GM19035 (cell line): ENCODE results near the gene FAF2.

Experiments
- ATAC-seq: cut with Tn5 transposase; IDR thresholded peaks from one replicate; pipeline ENCODE4 v1.9.1; 2021; ENCODE audit not compliant: unreplicated experiment

The FAF2 gene

GRCh38 chr5:176529741-176530141 lies 81.6 kb downstream of the FAF2 start:
- ATAC-seq, result no peak

DNA sequence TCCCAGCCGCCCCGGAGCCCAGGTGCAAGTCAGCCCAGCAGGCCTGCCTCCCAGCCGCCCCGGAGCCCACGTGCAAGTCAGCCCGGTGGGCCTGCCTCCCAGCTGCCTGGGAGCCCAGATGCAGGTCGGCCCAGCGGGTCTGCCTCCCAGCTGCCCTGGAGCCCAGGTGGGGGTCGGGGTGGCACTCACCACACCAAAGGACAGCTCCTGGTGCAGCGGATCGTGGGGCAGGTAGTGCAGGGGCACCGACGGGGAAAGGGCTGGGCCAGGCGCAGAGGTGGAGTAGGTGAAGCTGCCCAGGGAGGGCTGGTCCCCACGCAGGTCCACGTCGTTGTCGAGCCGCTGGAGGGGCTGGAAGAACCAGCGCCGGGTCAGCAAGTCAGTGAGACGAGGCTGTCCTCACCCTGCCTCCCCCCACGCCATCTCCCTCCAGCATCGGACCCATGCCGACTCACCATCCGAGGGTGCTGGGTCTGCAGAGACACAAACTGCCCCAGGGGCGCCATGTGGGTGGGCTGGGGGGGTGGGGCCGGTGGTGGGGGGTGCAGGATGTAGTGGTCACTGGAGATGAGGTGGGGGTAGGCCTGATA lies 82.3 kb downstream of the FAF2 start:
- no peak for ATAC-seq

GRCh38 chr5:176530983-176531901 lies 83.1 kb downstream of the FAF2 start:
- no peak for ATAC-seq

DNA sequence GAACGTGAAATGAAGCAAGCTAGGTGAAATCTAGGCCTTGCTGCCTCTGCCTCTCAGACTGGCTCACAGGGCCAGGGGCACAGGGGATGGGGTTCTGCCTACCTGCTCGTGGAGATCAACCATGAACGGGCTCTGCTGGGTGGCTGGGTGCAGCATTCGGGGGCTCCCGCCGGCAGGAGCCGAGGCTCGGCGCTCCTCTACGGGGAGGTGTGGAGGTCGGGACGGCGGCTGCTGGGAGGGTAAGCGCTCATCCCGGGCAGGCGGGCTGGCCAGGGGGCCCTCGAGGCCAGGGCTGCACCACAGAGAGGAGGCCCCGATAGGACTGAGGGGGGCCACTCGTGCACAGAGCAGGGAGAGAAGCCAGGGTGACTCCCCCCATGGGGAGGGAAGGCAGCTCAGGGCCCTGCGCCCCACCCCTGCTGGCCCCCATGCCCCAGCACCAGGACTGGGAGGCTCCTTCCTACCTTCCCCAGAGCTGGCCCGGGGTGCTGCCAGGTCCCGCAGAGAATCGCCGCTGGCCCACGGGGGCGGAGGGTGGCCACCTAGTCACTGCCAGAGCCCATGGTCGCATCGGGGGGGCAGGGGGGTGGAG lies 83.8 kb downstream of the FAF2 start:
- ATAC-seq, result no peak

GRCh38 chr5:176532795-176533194 lies 84.6 kb downstream of the FAF2 start:
- ATAC-seq, result no peak

GRCh38 chr5:176533390-176533789 lies 85.2 kb downstream of the FAF2 start:
- no peak for ATAC-seq

DNA sequence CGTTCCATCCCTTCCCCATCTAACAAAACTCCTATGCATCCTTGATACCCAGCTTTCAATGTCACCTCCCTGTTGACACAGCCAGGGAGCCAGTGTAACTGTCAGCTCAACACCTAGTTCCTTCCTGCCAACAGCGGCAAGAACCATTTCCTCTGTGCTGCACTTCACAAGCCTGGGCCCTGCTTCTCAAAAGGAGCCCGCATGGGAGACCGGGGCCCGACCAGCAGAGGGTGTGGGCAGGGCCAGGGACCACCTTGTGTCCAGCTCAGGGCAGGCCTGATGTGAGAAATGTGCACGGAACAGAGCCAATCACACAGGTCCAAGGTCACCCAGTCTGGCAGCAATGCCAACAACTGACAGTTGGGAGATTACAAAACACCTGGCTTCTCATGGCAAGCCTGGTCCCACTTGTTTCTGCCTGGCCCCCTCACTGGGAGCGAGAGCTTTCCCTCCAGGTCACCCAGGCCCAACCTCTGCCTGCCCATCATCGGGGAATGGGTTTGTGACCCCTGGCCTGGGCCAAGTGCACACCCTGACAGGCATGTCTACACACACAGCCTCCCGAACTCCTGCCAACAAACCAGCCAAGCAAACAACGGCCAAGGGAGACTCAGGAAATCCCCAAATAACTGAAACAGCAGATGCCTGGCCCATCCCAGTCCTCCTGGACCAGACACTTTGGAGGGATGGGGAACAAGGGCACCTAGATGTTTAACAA lies 85.9 kb downstream of the FAF2 start:
- no peak for ATAC-seq

GRCh38 chr5:176534640-176535039 lies 86.5 kb downstream of the FAF2 start:
- no peak for ATAC-seq

- no peak for ATAC-seq
Observed at GRCh38 chr5:176535101-176535663, 87.0 kb downstream of the FAF2 start.

- no peak for ATAC-seq
Observed at GRCh38 chr5:176535664-176536131, 87.5 kb downstream of the FAF2 start.

DNA sequence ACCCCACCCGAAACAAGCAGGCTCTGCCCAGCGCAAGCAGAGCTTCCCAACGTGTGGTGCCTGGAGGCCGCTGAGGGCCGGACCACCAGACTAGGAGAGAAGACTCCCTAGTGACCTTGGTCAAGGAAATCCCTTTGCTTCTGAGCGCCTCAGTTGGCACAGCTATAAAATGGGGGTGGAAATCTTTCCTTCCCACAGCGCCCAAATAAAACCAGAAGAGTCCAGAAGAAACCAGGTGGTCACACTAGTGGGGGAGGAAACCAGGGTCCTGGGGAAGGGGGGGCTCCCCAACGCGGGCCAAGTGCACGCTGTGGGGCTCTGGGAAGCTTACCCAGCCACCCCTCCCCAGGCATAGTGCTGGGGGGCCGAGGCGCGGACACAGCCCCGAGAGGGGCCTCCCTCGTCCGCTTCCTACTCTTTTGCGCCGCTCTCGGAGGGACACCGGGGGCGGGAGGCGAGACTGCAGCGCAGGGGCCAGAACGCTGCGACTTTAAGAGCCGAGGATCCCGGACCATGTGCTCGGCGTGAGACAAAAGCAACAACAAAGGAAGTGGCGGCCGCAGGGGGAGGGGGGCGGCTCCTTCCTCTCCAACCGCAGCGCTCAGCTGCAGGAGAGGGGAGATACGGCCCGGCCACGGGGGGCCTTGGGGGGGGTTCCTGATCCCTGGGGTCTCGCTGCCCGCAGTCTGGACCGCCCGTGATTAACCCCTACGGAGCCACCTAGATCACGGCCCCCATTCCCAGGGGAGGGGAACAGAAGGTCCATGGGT lies 88.1 kb downstream of the FAF2 start:
- ATAC-seq, result peak; percentile 26

DNA sequence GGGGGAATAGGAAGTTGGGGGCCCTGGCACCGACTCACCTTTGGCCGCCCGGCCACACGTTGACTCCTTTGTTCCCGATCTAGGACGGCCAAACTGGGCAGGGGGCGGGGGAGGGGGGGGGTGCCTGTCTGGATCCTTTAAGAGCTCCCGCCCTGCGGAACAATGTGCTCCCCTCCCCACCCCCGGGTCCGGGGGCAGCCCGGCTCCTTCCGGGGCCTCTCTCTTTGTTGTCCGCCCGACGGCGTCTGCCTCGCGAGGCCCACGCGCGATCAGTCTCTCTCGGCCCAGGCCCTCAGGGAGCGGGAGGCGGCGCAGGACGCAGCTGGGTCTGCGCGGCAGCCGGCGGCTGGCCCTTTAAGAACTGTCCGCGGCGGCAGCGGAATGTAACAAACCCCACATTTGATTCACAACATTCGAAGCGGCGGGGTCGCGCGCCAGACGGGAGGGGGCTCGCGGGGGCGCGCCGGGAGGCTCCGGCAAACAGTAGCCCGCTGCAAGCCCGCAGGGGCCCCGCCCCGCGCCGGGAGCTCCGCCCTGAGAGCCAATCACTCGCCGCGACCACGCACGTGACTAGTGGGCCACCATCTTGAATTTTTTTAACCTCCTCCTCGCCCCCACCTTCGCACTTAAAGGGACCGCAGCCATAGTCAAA lies 88.8 kb downstream of the FAF2 start, which contains the start of gene RNF44:
RNF44 (minus strand) TSS at position 501 of the 652 bp plus-strand sequence. CDS start 4,930 bp downstream, outside the sequence.
- peak; percentile 60 for ATAC-seq

DNA sequence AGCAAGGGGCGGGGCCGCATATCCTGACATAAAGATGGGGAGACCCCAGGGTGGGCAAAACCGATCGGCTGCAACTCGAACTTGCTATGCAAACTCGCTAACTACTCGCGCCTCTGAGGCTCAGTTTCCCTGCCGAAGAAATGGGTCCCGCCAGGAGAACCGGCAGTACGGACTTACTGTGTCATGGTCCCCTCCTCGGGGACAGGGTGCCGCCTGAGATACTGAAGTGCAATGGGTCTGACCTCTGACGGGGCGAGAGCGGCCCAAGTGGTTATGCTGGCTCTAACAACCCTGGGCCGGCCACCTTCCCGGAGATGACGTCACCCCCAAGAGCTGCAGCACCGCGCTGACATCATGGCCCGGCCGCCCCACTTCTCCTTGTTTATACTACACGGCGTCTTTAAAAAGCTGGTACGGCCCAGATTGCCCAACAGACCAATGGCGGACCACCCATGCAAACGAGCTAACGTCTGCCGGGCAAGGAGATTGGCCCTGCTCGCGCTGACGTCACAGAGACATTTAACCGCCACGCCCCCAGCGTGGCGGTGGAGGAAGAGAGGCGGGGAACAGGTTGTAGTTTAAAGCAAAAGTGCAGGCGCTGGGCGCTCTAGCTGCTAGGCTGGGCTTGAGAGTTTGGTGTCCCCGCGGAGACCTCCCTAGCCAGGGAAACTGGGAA lies 89.5 kb downstream of the FAF2 start:
- ATAC-seq, result peak; percentile 73

DNA sequence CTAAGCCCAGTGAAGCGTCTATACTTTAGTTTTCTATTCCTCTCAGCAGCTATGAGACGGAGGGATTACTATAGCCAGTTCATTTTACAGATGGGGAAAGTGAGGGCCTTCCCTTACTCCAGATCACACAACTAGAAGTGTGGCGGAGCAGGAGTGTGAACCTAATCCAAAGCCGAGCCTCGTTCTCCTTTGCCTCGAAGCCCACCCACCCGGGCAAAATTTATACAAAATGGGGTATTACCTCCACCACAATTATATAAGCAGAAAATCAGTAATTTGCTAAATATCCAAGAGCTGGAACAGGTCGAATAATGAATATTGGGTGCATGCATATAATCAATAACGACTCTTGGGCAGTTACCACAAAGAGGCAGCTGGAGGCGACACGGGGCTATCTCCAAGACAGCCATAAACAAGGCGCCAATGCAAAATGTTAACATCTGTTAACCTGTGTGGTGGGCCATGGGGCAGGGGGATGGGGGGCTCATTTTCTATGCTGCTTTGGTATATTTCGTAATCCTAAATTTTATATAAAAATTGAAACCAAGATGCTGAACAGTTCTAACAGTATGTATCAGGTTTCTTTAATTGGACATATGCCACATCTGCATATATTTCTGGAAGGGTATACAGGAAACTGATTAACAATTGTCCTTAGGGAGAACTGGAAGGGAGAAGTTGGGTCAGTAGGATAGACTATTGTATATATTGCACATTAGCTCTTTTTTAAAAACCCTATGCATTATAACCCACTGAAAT lies 90.2 kb downstream of the FAF2 start:
- no peak for ATAC-seq

- no peak for ATAC-seq
Observed at GRCh38 chr5:176538989-176539384, 90.8 kb downstream of the FAF2 start.

DNA sequence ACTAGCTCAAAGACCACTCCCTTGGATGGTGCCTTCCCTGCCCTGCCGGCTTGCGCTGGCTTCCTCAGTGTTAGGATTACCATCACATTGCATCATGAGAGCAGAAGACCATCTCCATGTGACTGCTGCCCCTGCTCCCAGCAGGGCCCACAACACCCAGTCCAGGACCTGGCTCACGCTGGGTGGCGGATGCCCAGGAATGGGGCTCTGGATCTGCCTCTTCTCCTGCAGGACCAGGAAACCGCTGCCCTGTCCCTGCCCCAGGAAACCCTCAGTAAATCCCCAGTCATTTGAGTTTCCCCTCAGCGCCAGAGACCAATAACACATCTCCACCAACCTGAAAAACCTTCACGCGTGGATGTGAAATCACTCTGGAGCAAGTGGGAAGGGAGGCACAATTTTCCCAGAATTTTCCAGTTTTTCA lies 92.3 kb downstream of the FAF2 start:
- ATAC-seq, result no peak

GRCh38 chr5:176540956-176541337 lies 92.8 kb downstream of the FAF2 start:
- ATAC-seq, result no peak
